Measurements from ENCODE around the gene EIF2D. TPM values are rescaled to one million over a fixed set of nuclear protein-coding genes. Genes with fewer than 3 reads are reported as not detected.

Gene EIF2D
- total RNA-seq, 4 donors from 2014 or later, result 40.3 to 50.0 (median 47.9) TPM

GRCh38 chr1:206587904-206588303 lies 24.4 kb downstream of the EIF2D start:
- Histone ChIP-seq H3K27me3 (no peaks in the 10 kb centered on the region), H3K4me1 (peaks cover 0 to 43% (median 39%) of the 10 kb centered on the region in 4 donors), H3K4me3 (no peak overlapping the region), H3K9me3 (no peaks in the 10 kb centered on the region), H3K27ac (replicated peaks in 1 of 4) (peak overlapping the region in 3 of 4 donors; percentile 42 to 64 (median 44)), H3K36me3 (peaks cover 19 to 95% (median 76%) of the 10 kb centered on the region in 4 donors)
- WGBS, result 93% methylated on average over 14 of the region's 14 CpGs
- TF ChIP-seq EP300 (IDR thresholded peaks at IDR 0.05) (no peak), POLR2AphosphoS5 (IDR thresholded peaks at IDR 0.05) (no peak), POLR2A (IDR thresholded peaks at IDR 0.05; ENCODE audit: low read depth) (no peak), CTCF (IDR thresholded peaks at IDR 0.05) (no peak)
- no peak for DNase-seq (ENCODE audit: extremely low spot score)
- intact Hi-C loops (cut with DNase I), result no loop called here

- DNase-seq (ENCODE audit: extremely low spot score), result no peak
- H3K4me3 ChIP-seq, result no peak overlapping the region
- peaks cover 8 to 84% (median 65%) of the 10 kb centered on the region in 4 donors for H3K36me3 ChIP-seq
- no peaks in the 10 kb centered on the region for H3K27me3 ChIP-seq
- TF ChIP-seq CTCF (IDR thresholded peaks at IDR 0.05) (no peak), POLR2A (IDR thresholded peaks at IDR 0.05; ENCODE audit: low read depth) (no peak), EP300 (IDR thresholded peaks at IDR 0.05) (no peak), POLR2AphosphoS5 (IDR thresholded peaks at IDR 0.05) (no peak)
- H3K27ac ChIP-seq (replicated peaks in 1 of 4), result peak overlapping the region in 3 of 4 donors; percentile 44 to 64 (median 44)
- no peaks in the 10 kb centered on the region for H3K9me3 ChIP-seq
- H3K4me1 ChIP-seq, result peaks cover 0 to 43% (median 41%) of the 10 kb centered on the region in 4 donors
- intact Hi-C loops (cut with DNase I), result no loop called here
- 63% methylated on average over 13 of the region's 13 CpGs for WGBS
Observed at GRCh38 chr1:206586501-206587445, 25.5 kb downstream of the EIF2D start.

GRCh38 chr1:206584683-206585082 lies 27.6 kb downstream of the EIF2D start:
- no peak for DNase-seq (ENCODE audit: extremely low spot score)
- H3K4me1 ChIP-seq, result peaks cover 0 to 41% (median 37%) of the 10 kb centered on the region in 4 donors
- no peak overlapping the region for H3K4me3 ChIP-seq
- H3K27me3 ChIP-seq, result no peaks in the 10 kb centered on the region
- TF ChIP-seq POLR2AphosphoS5 (IDR thresholded peaks at IDR 0.05), result no peak
- no peak for TF ChIP-seq EP300 (IDR thresholded peaks at IDR 0.05)
- TF ChIP-seq POLR2A (IDR thresholded peaks at IDR 0.05; ENCODE audit: low read depth), result no peak
- no peak for TF ChIP-seq CTCF (IDR thresholded peaks at IDR 0.05)
- H3K9me3 ChIP-seq, result no peaks in the 10 kb centered on the region
- WGBS, result 68% methylated on average over 4 of the region's 4 CpGs
- intact Hi-C loops (cut with DNase I), result no loop called here
- peaks cover 0 to 71% (median 45%) of the 10 kb centered on the region in 4 donors for H3K36me3 ChIP-seq
- no peak overlapping the region for H3K27ac ChIP-seq (replicated peaks in 1 of 4)

GRCh38 chr1:206583707-206584648 lies 28.3 kb downstream of the EIF2D start:
- Histone ChIP-seq H3K36me3 (peaks cover 0 to 68% (median 42%) of the 10 kb centered on the region in 4 donors), H3K27ac (replicated peaks in 1 of 4) (no peak overlapping the region), H3K4me3 (no peak overlapping the region), H3K27me3 (no peaks in the 10 kb centered on the region), H3K4me1 (peaks cover 0 to 41% (median 30%) of the 10 kb centered on the region in 4 donors), H3K9me3 (no peaks in the 10 kb centered on the region)
- 83% methylated on average over 9 of the region's 16 CpGs for WGBS
- peak; percentile 87 to 94 (median 92) for TF ChIP-seq CTCF (IDR thresholded peaks at IDR 0.05)
- TF ChIP-seq POLR2A (IDR thresholded peaks at IDR 0.05; ENCODE audit: low read depth), result no peak
- TF ChIP-seq POLR2AphosphoS5 (IDR thresholded peaks at IDR 0.05), result no peak
- no peak for TF ChIP-seq EP300 (IDR thresholded peaks at IDR 0.05)
- intact Hi-C loops (cut with DNase I), result loop anchor here (1.0 kb wide), 2 partner anchors 39 to 94 kb away; no protein-coding TSS in a partner anchor
- DNase-seq (ENCODE audit: extremely low spot score), result peak; percentile 94
